Measurements from ENCODE around the gene CD300LB. TPM values are rescaled to one million over a fixed set of nuclear protein-coding genes. Genes with fewer than 3 reads are reported as not detected.

Gene CD300LB
- total RNA-seq, 2 donors from 2014 or later, result not detected

Other genes with a start within 250 kb of the CD300LB start
- gene KIF19, start 205.2 kb downstream of the CD300LB start, total RNA-seq, result under 1 TPM in 1 of 2 donors, not detected in 1; 0.08 TPM
- not detected for gene BTBD17, start 169.6 kb downstream of the CD300LB start, total RNA-seq
- gene GPR142, start 164.0 kb downstream of the CD300LB start, total RNA-seq, result not detected
- 1 to 10 TPM in 1 of 2 donors, not detected in 1; 2.3 TPM for gene GPRC5C, start 99.4 kb downstream of the CD300LB start, total RNA-seq
- gene CD300A, start 64.8 kb downstream of the CD300LB start, total RNA-seq, result 1 to 10 TPM in 1 of 2 donors, under 1 TPM in 1; 0.46 to 4.0 TPM
- gene CD300C, start 14.6 kb upstream of the CD300LB start, total RNA-seq, result under 1 TPM in 1 of 2 donors, not detected in 1; 0.25 TPM
- gene CD300H, start 36.0 kb upstream of the CD300LB start, total RNA-seq, result not detected
- gene CD300LD, start 60.8 kb upstream of the CD300LB start, total RNA-seq, result not detected
- not detected for gene CD300E, start 92.3 kb upstream of the CD300LB start, total RNA-seq
- not detected for gene CD300LF, start 181.4 kb upstream of the CD300LB start, total RNA-seq
- gene RAB37, start 205.8 kb upstream of the CD300LB start, total RNA-seq, result 1 to 10 TPM; 3.4 to 4.0 TPM
- gene NHERF1, start 217.2 kb upstream of the CD300LB start, total RNA-seq, result 100 to 1,000 TPM in 1 of 2 donors, 10 to 100 TPM in 1; 59.0 to 114 TPM
- 10 to 100 TPM; 38.2 to 57.2 TPM for gene NAT9, start 244.9 kb upstream of the CD300LB start, total RNA-seq